Transverse colon (tissue), 4 donors: ENCODE data around the gene TNFRSF12A. TPM values are rescaled to one million over a fixed set of nuclear protein-coding genes. Genes with fewer than 3 reads are reported as not detected.

Experiments
- small RNA-seq, 4 donors: library from RNA; depleted of rRNA; stranded (forward); fragments of <200 nt; gene quantifications; one replicate each; pipeline ENCODE3, GENCODE V24; 2016
- total RNA-seq, 4 donors: library from RNA; depleted of rRNA; stranded (reverse); fragments of >200 nt; gene quantifications; one replicate each; pipeline ENCODE4 v1.1.0, GENCODE V29; 2016

The TNFRSF12A gene
- total RNA-seq, 4 donors from 2014 or later = 13.3 to 50.5 (median 19.9) TPM

Small RNA genes lying within 50 kb of the gene (small RNA-seq; reads per million reads assigned to genes)
- 0 to 0.28 (median 0) reads per million in 4 donors for gene LINC00514

Other genes starting within 250 kb of the TNFRSF12A start
- 100 to 1,000 TPM; 133 to 433 (median 288) TPM for gene ELOB, start 243.1 kb upstream of the TNFRSF12A start, total RNA-seq
- not detected for gene PRSS33, start 232.8 kb upstream of the TNFRSF12A start, total RNA-seq
- gene PRSS41, start 221.9 kb upstream of the TNFRSF12A start, total RNA-seq = not detected
- gene PRSS21, start 203.1 kb upstream of the TNFRSF12A start, total RNA-seq = 1 to 10 TPM in 2 of 4 donors, not detected in 2; 1.6 to 1.9 TPM
- gene ZG16B, start 190.1 kb upstream of the TNFRSF12A start, total RNA-seq = 10 to 100 TPM in 2 of 4 donors, 1 to 10 TPM in 1, not detected in 1; 5.2 to 28.3 (median 15.9) TPM
- gene PRSS22, start 162.2 kb upstream of the TNFRSF12A start, total RNA-seq = 10 to 100 TPM in 1 of 4 donors, 1 to 10 TPM in 1, not detected in 2; 2.5 to 11.2 TPM
- gene FLYWCH2, start 137.2 kb upstream of the TNFRSF12A start, total RNA-seq = 10 to 100 TPM; 35.0 to 74.4 (median 50.9) TPM
- 10 to 100 TPM; 29.1 to 59.1 (median 34.6) TPM for gene FLYWCH1, start 108.4 kb upstream of the TNFRSF12A start, total RNA-seq
- 1 to 10 TPM in 2 of 4 donors, under 1 TPM in 1, not detected in 1; 0.79 to 3.2 (median 1.1) TPM for gene KREMEN2, start 56.1 kb upstream of the TNFRSF12A start, total RNA-seq
- 1 to 10 TPM in 3 of 4 donors, not detected in 1; 3.0 to 5.9 (median 4.4) TPM for gene PAQR4, start 51.0 kb upstream of the TNFRSF12A start, total RNA-seq
- gene PKMYT1, start 39.9 kb upstream of the TNFRSF12A start, total RNA-seq = 1 to 10 TPM in 2 of 4 donors, under 1 TPM in 1, not detected in 1; 0.55 to 3.6 (median 3.0) TPM
- 1 to 10 TPM in 1 of 4 donors, under 1 TPM in 1, not detected in 2; 0.55 to 1.1 TPM for gene CLDN9, start 7.4 kb upstream of the TNFRSF12A start, total RNA-seq
- gene CLDN6, start 2.2 kb upstream of the TNFRSF12A start, total RNA-seq = not detected
- gene HCFC1R1, start 3.6 kb downstream of the TNFRSF12A start, total RNA-seq = 10 to 100 TPM in 2 of 4 donors, 1 to 10 TPM in 2; 4.4 to 35.4 (median 17.5) TPM
- gene THOC6, start 3.7 kb downstream of the TNFRSF12A start, total RNA-seq = 10 to 100 TPM; 10.1 to 42.8 (median 17.6) TPM
- gene BICDL2, start 16.6 kb downstream of the TNFRSF12A start, total RNA-seq = 100 to 1,000 TPM; 123 to 357 (median 167) TPM
- 1 to 10 TPM in 3 of 4 donors, not detected in 1; 1.6 to 9.4 (median 1.8) TPM for gene MMP25, start 26.2 kb downstream of the TNFRSF12A start, total RNA-seq
- 100 to 1,000 TPM in 3 of 4 donors, 10 to 100 TPM in 1; 21.9 to 720 (median 492) TPM for gene IL32, start 45.3 kb downstream of the TNFRSF12A start, total RNA-seq
- not detected for gene ZSCAN10, start 78.9 kb downstream of the TNFRSF12A start, total RNA-seq
- gene ZNF205, start 92.2 kb downstream of the TNFRSF12A start, total RNA-seq = 10 to 100 TPM in 3 of 4 donors, 1 to 10 TPM in 1; 5.2 to 16.3 (median 15.5) TPM
- gene ZNF213, start 114.7 kb downstream of the TNFRSF12A start, total RNA-seq = 10 to 100 TPM; 12.1 to 64.3 (median 16.1) TPM
- gene OR1F1, start 167.8 kb downstream of the TNFRSF12A start, total RNA-seq = not detected
- 10 to 100 TPM in 1 of 4 donors, 1 to 10 TPM in 3; 4.9 to 13.0 (median 7.4) TPM for gene ZNF200, start 214.8 kb downstream of the TNFRSF12A start, total RNA-seq
- 1 to 10 TPM in 1 of 4 donors, under 1 TPM in 3; 0.37 to 1.4 (median 0.54) TPM for gene MEFV, start 236.3 kb downstream of the TNFRSF12A start, total RNA-seq